Measurements from ENCODE around the gene EXOC4.
"Not testable (repeated sequence)": the region's sequence is repeated elsewhere in the genome, so short reads cannot be mapped to it uniquely, and the experiment has no call there.

The EXOC4 gene

DNA sequence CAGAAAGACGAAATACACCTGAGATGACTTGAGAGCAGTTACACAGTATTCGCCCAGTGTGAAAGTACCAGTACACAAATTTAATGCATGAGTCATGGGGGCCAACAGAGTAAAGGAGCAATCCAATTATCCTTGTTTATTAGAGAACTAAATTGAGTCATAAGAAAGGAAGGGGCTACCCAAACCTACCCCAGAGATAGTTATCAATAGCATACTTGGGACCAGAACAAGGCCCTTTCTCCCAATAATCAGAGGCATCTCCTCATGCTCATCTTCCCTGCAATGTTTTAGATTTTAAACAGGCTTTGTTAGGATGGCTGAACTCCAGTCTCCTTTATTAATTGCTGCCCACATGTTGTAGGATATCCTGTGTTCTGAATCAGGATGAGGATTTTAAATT is 634.6 kb downstream of the EXOC4 start:
- TF ChIP-seq CTCF (IDR thresholded peaks at IDR 0.05; ENCODE audit: borderline replicate concordance, insufficient read depth, low read depth, low read length): no peak

DNA sequence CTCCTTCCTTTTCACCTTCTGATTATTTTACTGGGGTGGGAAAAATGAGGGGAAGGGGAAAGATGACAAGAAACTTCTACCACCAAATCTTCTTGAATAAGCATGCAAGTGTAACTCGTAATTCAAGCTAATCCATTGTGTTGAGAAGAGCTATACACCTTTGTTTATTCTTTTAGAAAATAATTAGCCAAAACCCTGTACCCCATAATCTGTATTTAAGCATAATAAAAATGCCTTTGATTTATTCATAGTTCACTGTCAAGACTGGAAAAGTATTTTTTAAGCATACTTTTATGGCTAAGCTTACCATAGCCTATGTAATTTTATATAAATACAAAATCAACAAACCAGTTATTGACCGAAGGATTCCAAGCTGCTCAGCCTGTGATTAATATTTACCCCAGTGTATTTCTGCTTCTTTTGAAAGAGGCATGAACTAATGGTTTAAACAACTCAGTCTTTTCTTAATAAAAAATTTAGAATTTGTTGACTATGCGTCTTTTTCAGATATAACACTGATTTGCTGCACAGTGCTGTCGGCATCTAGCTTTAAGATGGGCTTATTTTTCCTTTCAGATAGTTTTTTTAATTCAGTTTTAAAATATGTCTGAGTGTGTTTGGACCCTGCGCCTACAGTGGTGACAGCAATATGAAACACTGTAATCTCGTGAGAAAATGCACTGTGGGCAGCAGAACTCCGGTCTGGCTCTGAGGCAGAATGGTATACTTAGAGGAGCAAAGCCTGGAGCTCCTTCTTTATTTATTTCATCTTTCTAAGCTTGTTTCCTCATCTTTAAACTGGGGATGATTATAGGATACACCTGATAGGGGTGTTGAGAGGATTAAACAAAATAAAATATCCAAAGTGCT is 635.4 kb downstream of the EXOC4 start:
- H3K4me3 ChIP-seq (ENCODE audit: low read depth, low read length): no peak overlapping the region
- no peak for TF ChIP-seq CTCF (IDR thresholded peaks at IDR 0.05; ENCODE audit: borderline replicate concordance, insufficient read depth, low read depth, low read length)

More for the DNA sequence above, 634.6 kb downstream of the EXOC4 start:
- H3K4me3 ChIP-seq (ENCODE audit: low read depth, low read length): no peak overlapping the region

GRCh38 chr7:133904776-133905175 is 651.9 kb downstream of the EXOC4 start:
- TF ChIP-seq CTCF (IDR thresholded peaks at IDR 0.05; ENCODE audit: borderline replicate concordance, insufficient read depth, low read depth, low read length): no peak
- H3K4me3 ChIP-seq (ENCODE audit: low read depth, low read length): no peak overlapping the region

DNA sequence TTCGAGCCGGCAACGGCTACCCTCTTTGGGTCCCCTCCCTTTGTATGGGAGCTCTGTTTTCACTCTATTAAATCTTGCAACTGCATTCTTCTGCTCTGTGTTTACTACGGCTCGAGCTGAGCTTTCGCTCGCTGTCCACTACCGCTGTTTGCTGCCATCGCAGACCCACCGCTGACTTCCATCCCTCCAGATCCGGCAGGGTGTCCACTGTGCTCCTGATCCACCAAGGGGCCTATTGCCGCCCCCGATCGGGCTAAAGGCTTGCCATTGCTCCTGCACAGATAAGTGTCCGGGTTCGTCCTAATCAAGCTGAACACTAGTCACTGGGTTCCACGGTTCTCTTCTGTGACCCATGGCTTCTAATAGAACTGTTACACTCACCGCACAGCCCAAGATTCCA is 653.7 kb downstream of the EXOC4 start:
- not testable (repeated sequence) for H3K4me3 ChIP-seq (ENCODE audit: low read depth, low read length)

DNA sequence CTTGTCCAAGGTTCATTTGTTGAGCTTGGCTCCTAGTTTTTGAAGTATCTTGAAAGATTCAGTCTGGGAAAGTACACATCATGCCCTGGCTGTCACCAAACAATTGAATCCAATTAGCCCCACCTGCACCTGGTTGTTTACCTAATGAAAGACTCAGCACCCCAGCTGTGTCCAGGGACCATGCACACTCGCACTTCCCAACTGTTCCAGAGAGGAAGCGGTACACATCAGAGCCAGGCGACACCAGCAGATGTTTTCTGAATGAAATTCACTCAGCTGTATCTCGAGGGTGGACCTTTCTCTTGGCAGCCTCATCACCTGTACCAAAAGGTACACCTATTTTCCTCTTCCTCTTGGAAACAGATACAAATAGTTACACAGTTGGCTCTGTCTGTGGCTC is 657.9 kb downstream of the EXOC4 start:
- TF ChIP-seq CTCF (IDR thresholded peaks at IDR 0.05; ENCODE audit: borderline replicate concordance, insufficient read depth, low read depth, low read length): no peak
- H3K4me3 ChIP-seq (ENCODE audit: low read depth, low read length): no peak overlapping the region

GRCh38 chr7:133911724-133912123 is 658.8 kb downstream of the EXOC4 start:
- no peak overlapping the region for H3K4me3 ChIP-seq (ENCODE audit: low read depth, low read length)
- no peak for TF ChIP-seq CTCF (IDR thresholded peaks at IDR 0.05; ENCODE audit: borderline replicate concordance, insufficient read depth, low read depth, low read length)

DNA sequence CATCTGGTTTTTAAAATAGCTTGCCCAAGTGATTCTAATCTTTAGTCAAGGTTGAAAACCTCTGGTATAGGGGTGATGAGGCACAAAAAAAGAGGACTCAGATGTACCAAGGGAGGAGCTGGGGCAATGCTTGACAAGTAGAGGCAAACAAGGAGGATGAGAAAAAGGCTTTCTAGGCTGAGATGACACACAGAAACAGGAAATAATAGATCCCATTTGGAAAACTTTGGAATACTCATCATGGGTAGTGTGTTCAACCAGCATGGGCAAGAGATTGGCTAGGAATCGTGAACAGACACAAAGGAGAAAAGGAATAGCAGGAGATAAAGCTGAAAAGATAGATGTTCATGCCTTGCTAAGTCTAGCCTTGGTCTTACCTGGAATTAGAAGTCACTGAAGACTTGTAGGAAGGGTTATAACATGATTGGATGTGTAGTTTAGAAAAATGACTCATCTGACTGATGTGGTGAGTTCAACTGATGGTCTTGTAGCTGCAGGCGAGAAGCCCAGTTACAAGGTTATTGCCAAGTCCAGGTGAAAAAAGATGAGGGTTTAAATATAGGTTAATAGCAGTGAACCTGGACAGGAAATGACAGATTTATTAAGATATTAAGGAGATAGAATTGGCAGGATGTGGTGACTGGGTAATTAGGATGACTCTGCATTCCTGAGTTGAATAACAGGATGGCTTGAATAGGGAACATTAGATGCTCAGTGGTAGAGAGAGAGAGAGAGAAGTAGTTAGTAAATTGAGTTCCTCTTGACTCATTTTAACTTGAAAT is 660.2 kb downstream of the EXOC4 start:
- TF ChIP-seq CTCF (IDR thresholded peaks at IDR 0.05; ENCODE audit: borderline replicate concordance, insufficient read depth, low read depth, low read length): no peak
- no peak overlapping the region for H3K4me3 ChIP-seq (ENCODE audit: low read depth, low read length)
